H1 (cell line): ENCODE measurements around the gene ADIRF. TPM values are rescaled to one million over a fixed set of nuclear protein-coding genes. Genes with fewer than 3 reads are reported as not detected.

Experiments used
- CTCF ChIA-PET: fragments of 300-600 bp; sonication (Branson Sonifier 250); formaldehyde crosslinking; loops from one replicate; lab custom pipeline; 2021; ENCODE audit not compliant: partially characterized antibody; lab: Charles Lee
- POLR2A ChIA-PET: fragments of 300-600 bp; sonication (Branson Sonifier 250); formaldehyde crosslinking; loops from one replicate; lab custom pipeline; 2021; ENCODE audit warnings: inconsistent platforms; ENCODE audit not compliant: partially characterized antibody; lab: Charles Lee
- DNase-seq, 2 experiments: peaks; one replicate each; pipeline versions ENCODE4 v3.0.0 to v3.0.0-alpha.2; 2010 to 2022; ENCODE audit warnings: low spot score in 2 of 2, low read depth in 1 of 2, mixed read lengths in 1 of 2
- FAIRE-seq: peaks from 2 replicates; lab custom pipeline; 2011; peaks lifted over from hg19 to GRCh38; lab: Jason Lieb, UNC
- H2AFZ ChIP-seq: 2 replicates; pipeline ENCODE4 v1.8.1; 2012; ENCODE audit warnings: low read length, inconsistent platforms
- H2AK5ac ChIP-seq: 2 replicates; pipeline ENCODE4 v1.6.1; 2013; ENCODE audit warnings: low read depth, low read length
- H2BK120ac ChIP-seq: replicated peaks from 2 replicates; pipeline ENCODE3; 2013; ENCODE audit warnings: low read depth, low read length, inconsistent platforms
- H2BK12ac ChIP-seq: 2 replicates; pipeline ENCODE4 v1.6.1; 2013; ENCODE audit warnings: low read depth, low read length
- H2BK15ac ChIP-seq: 2 replicates; pipeline ENCODE4 v1.6.1; 2013; ENCODE audit warnings: low read length
- H2BK20ac ChIP-seq: 2 replicates; pipeline ENCODE4 v1.6.1; 2013; ENCODE audit warnings: low read length
- H2BK5ac ChIP-seq: 2 replicates; pipeline ENCODE4 v1.6.1; 2013; ENCODE audit warnings: low read depth, low read length
- H3K14ac ChIP-seq: 2 replicates; pipeline ENCODE4 v1.6.1; 2013; ENCODE audit warnings: inconsistent platforms; ENCODE audit not compliant: insufficient read length
- H3K18ac ChIP-seq: 2 replicates; pipeline ENCODE4 v1.6.1; 2013; ENCODE audit warnings: low read length; ENCODE audit errors: extremely low read depth
- H3K23ac ChIP-seq: 2 replicates; pipeline ENCODE4 v1.6.1; 2013; ENCODE audit warnings: inconsistent platforms; ENCODE audit not compliant: insufficient read length
- H3K23me2 ChIP-seq: 2 replicates; pipeline ENCODE4 v1.6.1; 2013; ENCODE audit warnings: low read depth, low read length
- H3K27ac ChIP-seq: 2 replicates; pipeline ENCODE4 v1.6.1; 2011; ENCODE audit warnings: low read depth, low read length, inconsistent platforms
- H3K27me3 ChIP-seq, 4 experiments: replicated peaks in 1 of 4; 1 replicate in 1 of 4; 2 replicates in 3 of 4; pipeline versions ENCODE4 v1.6.1 to v1.8.1; 2011 to 2013; ENCODE audit warnings: low read length in 3 of 4, mild to moderate bottlenecking in 3 of 4, inconsistent platforms in 2 of 4, mixed read lengths in 2 of 4, moderate library complexity in 1 of 4; ENCODE audit not compliant: control insufficient read depth in 3 of 4, insufficient read depth in 3 of 4; ENCODE audit errors: extremely low read depth in 1 of 4
- H3K36me3 ChIP-seq, 4 experiments: 2 replicates each; pipeline versions ENCODE4 v1.6.1 to v1.8.1; 2011 to 2013; ENCODE audit warnings: mild to moderate bottlenecking in 4 of 4, low read length in 3 of 4, moderate library complexity in 2 of 4, control low read depth in 1 of 4, inconsistent platforms in 1 of 4; ENCODE audit not compliant: insufficient read depth in 4 of 4, control insufficient read depth in 2 of 4
- H3K4ac ChIP-seq: replicated peaks from 2 replicates; pipeline ENCODE3; 2013; ENCODE audit warnings: low read length, low read depth, mixed read lengths, inconsistent platforms; ENCODE audit not compliant: insufficient read length
- H3K4me1 ChIP-seq, 4 experiments: replicated peaks in 1 of 4; 1 replicate in 1 of 4; 2 replicates in 3 of 4; pipeline versions ENCODE4 v1.6.1 to v1.8.1; 2011 to 2013; ENCODE audit warnings: low read length in 3 of 4, inconsistent platforms in 2 of 4, mixed read lengths in 1 of 4; ENCODE audit not compliant: insufficient read depth in 4 of 4, control insufficient read depth in 3 of 4
- H3K4me2 ChIP-seq, 2 experiments: 2 replicates each; pipeline versions ENCODE4 v1.6.1 to v1.8.1; 2011 to 2013; ENCODE audit warnings: low read depth in 2 of 2, low read length in 2 of 2, control low read depth in 1 of 2, inconsistent platforms in 1 of 2, mild to moderate bottlenecking in 1 of 2; ENCODE audit not compliant: insufficient read depth in 1 of 2
- H3K4me3 ChIP-seq, 4 experiments: fragments of 200-600, 300-600 bp in 1 of 4; sonication (generic), shearing (Covaris generic), sonication (Bioruptor Twin) in 1 of 4; 2 replicates each; pipeline versions ENCODE4 v1.5.1 to v1.8.1; 2011 to 2016; ENCODE audit warnings: low read length in 4 of 4, low read depth in 3 of 4, control low read depth in 2 of 4, inconsistent platforms in 2 of 4, mild to moderate bottlenecking in 2 of 4, mixed read lengths in 1 of 4, moderate library complexity in 1 of 4; ENCODE audit not compliant: insufficient read depth in 2 of 4; ENCODE audit errors: extremely low read depth in 1 of 4
- H3K56ac ChIP-seq: replicated peaks from 2 replicates; pipeline ENCODE3; 2013; ENCODE audit warnings: low read depth, mild to moderate bottlenecking, mixed read lengths, low read length, inconsistent platforms; ENCODE audit not compliant: insufficient read length
- H3K79me1 ChIP-seq: 2 replicates; pipeline ENCODE4 v1.6.1; 2013; ENCODE audit warnings: low read depth, low read length, control low read depth
- H3K79me2 ChIP-seq, 2 experiments: 2 replicates each; pipeline versions ENCODE4 v1.6.1 to v1.8.1; 2012 to 2013; ENCODE audit warnings: low read length in 2 of 2, mild to moderate bottlenecking in 2 of 2, inconsistent platforms in 1 of 2; ENCODE audit not compliant: insufficient read depth in 2 of 2, control insufficient read depth in 1 of 2
- H3K9ac ChIP-seq, 4 experiments: replicated peaks in 1 of 4; 1 replicate in 1 of 4; 2 replicates in 3 of 4; pipeline versions ENCODE4 v1.6.1 to v1.8.1; 2011 to 2013; ENCODE audit warnings: low read depth in 3 of 4, low read length in 3 of 4, control low read depth in 2 of 4, mild to moderate bottlenecking in 2 of 4, moderate library complexity in 2 of 4, inconsistent platforms in 1 of 4; ENCODE audit errors: extremely low read depth in 1 of 4
- H3K9me3 ChIP-seq, 2 experiments: 2 replicates each; pipeline versions ENCODE4 v1.6.1 to v1.8.1; 2012 to 2013; ENCODE audit warnings: mild to moderate bottlenecking in 2 of 2, moderate library complexity in 2 of 2, control low read depth in 1 of 2, inconsistent platforms in 1 of 2, low read depth in 1 of 2, low read length in 1 of 2, mixed read lengths in 1 of 2; ENCODE audit not compliant: insufficient read depth in 2 of 2
- H4K20me1 ChIP-seq, 2 experiments: replicated peaks in 1 of 2; 2 replicates each; pipeline versions ENCODE3 to v1.8.1; 2011 to 2013; ENCODE audit warnings: inconsistent platforms in 2 of 2, low read length in 2 of 2, mild to moderate bottlenecking in 1 of 2; ENCODE audit not compliant: insufficient read depth in 2 of 2, control insufficient read depth in 1 of 2
- H4K5ac ChIP-seq: 2 replicates; pipeline ENCODE4 v1.6.1; 2013; ENCODE audit warnings: low read length, low read depth, mixed read lengths, inconsistent platforms; ENCODE audit not compliant: insufficient read length
- H4K8ac ChIP-seq: 2 replicates; pipeline ENCODE4 v1.8.0; 2013; ENCODE audit warnings: mild to moderate bottlenecking, moderate library complexity, low read length, inconsistent platforms; ENCODE audit not compliant: insufficient read depth; ENCODE audit errors: extremely low read depth
- H4K91ac ChIP-seq: replicated peaks from 2 replicates; pipeline ENCODE3; 2013; ENCODE audit warnings: low read length, mixed read lengths, inconsistent platforms; ENCODE audit not compliant: insufficient read length
- CHD2 ChIP-seq: IDR thresholded peaks from 2 replicates; pipeline ENCODE4 v1.6.1; 2012; ENCODE audit warnings: low read length, improper control_type of control experiment
- KDM1A ChIP-seq: fragments of 200-600, 300-600 bp; sonication (generic); IDR thresholded peaks from 2 replicates; pipeline ENCODE4 v1.7.1; 2016; ENCODE audit warnings: mild to moderate bottlenecking, low read length, borderline replicate concordance
- MAFK ChIP-seq: IDR thresholded peaks from 2 replicates; pipeline ENCODE4 v1.6.1; 2012; ENCODE audit warnings: low read depth, mild to moderate bottlenecking, improper control_type of control experiment, low read length
- POLR2A ChIP-seq, 2 experiments: IDR thresholded peaks; 1 replicate in 1 of 2; 2 replicates in 1 of 2; pipeline ENCODE4 v1.6.1; 2011; ENCODE audit warnings: low read depth in 2 of 2, low read length in 2 of 2, mild to moderate bottlenecking in 2 of 2; ENCODE audit errors: control extremely low read depth in 1 of 2
- RFX5 ChIP-seq: IDR thresholded peaks from 2 replicates; pipeline ENCODE4 v1.6.1; 2011; ENCODE audit warnings: low read depth, low read length, improper control_type of control experiment, borderline replicate concordance
- SAP30 ChIP-seq: fragments of 300-600 bp; sonication (generic); IDR thresholded peaks from 2 replicates; pipeline ENCODE4 v1.7.1; 2012; ENCODE audit warnings: low read length, moderate library complexity, mild to moderate bottlenecking, inconsistent platforms; ENCODE audit not compliant: insufficient read depth, insufficient replicate concordance
- SIX5 ChIP-seq: IDR thresholded peaks from 2 replicates; pipeline ENCODE4 v1.6.1; 2011; ENCODE audit warnings: mild to moderate bottlenecking, low read depth, low read length
- SP2 ChIP-seq: IDR thresholded peaks from 2 replicates; pipeline ENCODE4 v1.6.1; 2012; ENCODE audit warnings: mild to moderate bottlenecking, low read length, inconsistent platforms
- SRF ChIP-seq: IDR thresholded peaks from 2 replicates; pipeline ENCODE4 v1.6.1; 2011; ENCODE audit warnings: mild to moderate bottlenecking, low read depth, low read length, moderate library complexity
- TAF1 ChIP-seq: IDR thresholded peaks from 2 replicates; pipeline ENCODE4 v1.6.1; 2011; ENCODE audit warnings: mild to moderate bottlenecking, low read depth, low read length
- WGBS, 2 experiments: shearing (Covaris generic) in 1 of 2; methylation state at CpG; one replicate each; pipeline versions ENCODE4 v1.1.6 to v1.1.7; 2013 to 2015; ENCODE audit warnings: low lambda C conversion rate in 2 of 2, mixed read lengths in 2 of 2, inconsistent platforms in 1 of 2, low coverage in 1 of 2, missing lambda C conversion rate in 1 of 2; ENCODE audit not compliant: insufficient replicate concordance in 2 of 2, insufficient coverage in 1 of 2, insufficient read length in 1 of 2; ENCODE audit errors: extremely low coverage in 1 of 2, missing lambda C conversion rate in 1 of 2; 5-methylcytosine and 5-hydroxymethylcytosine counted together
- polyA plus RNA-seq, 7 experiments: library from polyadenylated mRNA; depleted of rRNA in 3 of 7; stranded (reverse) in 5 of 7; unstranded in 2 of 7; fragments of >200 nt in 5 of 7; fragments of 200-250 nt in 2 of 7; gene quantifications; 1 replicate in 5 of 7; 2 replicates in 1 of 7; 4 replicates in 1 of 7; pipeline versions ENCODE4 v1.2.1 to v1.2.3, GENCODE V29; 2011 to 2013; ENCODE audit warnings: missing spikeins in 2 of 7, mixed read lengths in 2 of 7
- total RNA-seq: library from RNA; stranded (reverse); fragmentation: NEBNext Ultra II Directional; extraction: Animal tissue kit (Norgen Biotek cat#: 25700); gene quantifications from 2 replicates; pipeline ENCODE4 v1.2.1, GENCODE V29; 2021

The ADIRF gene
- total and polyA plus RNA-seq, 2 of the 8 experiments (the other 6 are each of a cell fraction or from before 2014, with no cell fraction given) = not detected

DNA sequence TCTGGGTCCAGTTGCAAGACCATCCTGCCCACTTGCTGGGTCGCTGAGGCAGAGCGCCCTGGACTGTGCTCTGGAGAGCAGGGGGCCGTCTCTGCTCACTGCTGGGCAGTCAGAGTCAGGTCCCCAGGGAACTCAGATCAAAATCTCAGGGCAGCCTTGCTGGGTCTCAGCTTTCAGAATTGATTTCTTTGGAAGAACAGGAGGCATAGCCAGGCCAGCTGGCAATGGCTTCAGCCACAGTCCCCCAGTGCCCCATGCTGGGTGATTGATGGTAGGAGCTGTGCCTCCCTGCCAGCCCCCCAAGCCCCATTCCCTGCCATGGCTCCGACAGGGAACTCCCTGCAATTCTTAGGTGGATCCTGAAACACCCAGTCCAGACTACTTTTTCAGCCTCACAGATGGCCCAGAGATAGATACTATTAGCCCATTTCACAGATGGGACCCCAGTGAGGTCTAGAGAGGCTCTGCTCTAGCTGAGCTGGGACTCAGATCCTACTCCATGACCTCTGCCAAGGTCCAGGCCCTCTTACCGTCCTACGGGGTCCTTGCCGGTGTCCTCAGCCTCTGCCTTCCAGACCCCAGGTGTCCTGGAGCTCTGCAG is 11.3 kb upstream of the ADIRF start:
- Histone ChIP-seq H2AFZ (no peak overlapping the region), H3K14ac (no peak overlapping the region), H3K4me3 (no peak overlapping the region), H4K91ac (peak overlapping the region; percentile 91), H3K4me2 (no peak overlapping the region), H3K4ac (peak overlapping the region; percentile 63), H3K56ac (no peak overlapping the region), H3K79me1 (no peaks in the 10 kb centered on the region), H3K9me3 (peaks cover 3 to 6% of the 10 kb centered on the region in 2 experiments), H3K27ac (no peak overlapping the region), H4K8ac (no peak overlapping the region), H2BK120ac (peak overlapping the region; percentile 89), H3K79me2 (no peaks in the 10 kb centered on the region), H2BK15ac (peak overlapping the region; percentile 66; the same call in 1 of the 2 replicates), H2AK5ac (peak overlapping the region; percentile 82; the same call in 1 of the 2 replicates), H4K5ac (no peak overlapping the region), H3K27me3 (no peaks in the 10 kb centered on the region), H3K36me3 (no peaks in the 10 kb centered on the region), H4K20me1 (no peaks in the 10 kb centered on the region), H3K23me2 (no peaks in the 10 kb centered on the region), H3K18ac (peak overlapping the region; percentile 85), H3K9ac (no peak overlapping the region), H2BK20ac (peak overlapping the region; percentile 96), H2BK12ac (peak overlapping the region; percentile 99; the same call in 1 of the 2 replicates), H3K23ac (no peak overlapping the region), H3K4me1 (peaks cover 16 to 60% (median 48%) of the 10 kb centered on the region in 4 experiments), H2BK5ac (peak overlapping the region; percentile 99; the same call in 1 of the 2 replicates)
- TF ChIP-seq KDM1A (no peak; the same call in 1 of the 2 replicates), SIX5 (no peak), SP2 (no peak), SRF (no peak), SAP30 (no peak), RFX5 (no peak), POLR2A (IDR thresholded peaks at IDR 0.05; ENCODE audit: control extremely low read depth in 1 of 2, low read depth in 2 of 2, low read length in 2 of 2) (no peak), TAF1 (no peak), CHD2 (no peak), MAFK (no peak)
- ChIA-PET CTCF (interaction anchor here (0.6 to 26.4 kb wide), 5 partner anchors 3 to 266 kb away, joined by 3 to 975 read pairs (median 3); partner anchors contain the start of genes ADIRF, MMRN2 and SNCG), POLR2A (interaction anchor here (1.2 to 4.4 kb wide), 6 partner anchors 10 to 136 kb away, joined by 3 to 38 read pairs (median 6); partner anchors contain the start of gene ADIRF)
- WGBS, 2 experiments = 88% methylated on average over 7 of the region's 7 CpGs; no CpG with 5 or more reads in 1 of the 2 experiments
- FAIRE-seq (no peak), DNase-seq (peak in 1 of 2 experiments; percentile 45)
